SKM-1 (cell line): Measurements from ENCODE around the gene CKAP5.
A peak's percentile ranks its signal among the peaks of the same experiment; 100 is the strongest.

Experiments used
- DNase-seq: peaks from one replicate; lab custom pipeline; 2025; ENCODE audit not compliant: unreplicated experiment; lab: John Stamatoyannopoulos, UW

Gene CKAP5

GRCh38 chr11:46845740-46846509 is at the start of gene CKAP5:
TSS of gene CKAP5 (minus strand) at chr11:46846280. CDS start at chr11:46821231, 25,049 bp downstream.
- DNase-seq = peak; percentile 77

- no peak for DNase-seq
Observed at GRCh38 chr11:46895821-46896220, 49.7 kb upstream of the CKAP5 start.

- DNase-seq = no peak
Observed at GRCh38 chr11:46894961-46895360, 48.9 kb upstream of the CKAP5 start.

- DNase-seq = no peak
Observed at GRCh38 chr11:46894506-46894905, 48.4 kb upstream of the CKAP5 start.

- DNase-seq = no peak
Observed at GRCh38 chr11:46892838-46893237, 46.8 kb upstream of the CKAP5 start.

- no peak for DNase-seq
Observed at GRCh38 chr11:46892109-46892508, 46.0 kb upstream of the CKAP5 start.

GRCh38 chr11:46890665-46891064 is 44.6 kb upstream of the CKAP5 start:
- no peak for DNase-seq

GRCh38 chr11:46889689-46890475 is 43.8 kb upstream of the CKAP5 start:
- peak; percentile 58 for DNase-seq

GRCh38 chr11:46889251-46889650 is 43.2 kb upstream of the CKAP5 start:
- DNase-seq = no peak

GRCh38 chr11:46888636-46889035 is 42.6 kb upstream of the CKAP5 start:
- DNase-seq = no peak

GRCh38 chr11:46886211-46886610 is 40.1 kb upstream of the CKAP5 start:
- DNase-seq = no peak

GRCh38 chr11:46879056-46879585 is 33.0 kb upstream of the CKAP5 start:
- DNase-seq = no peak

- no peak for DNase-seq
Observed at GRCh38 chr11:46877580-46877979, 31.5 kb upstream of the CKAP5 start.

- DNase-seq = no peak
Observed at GRCh38 chr11:46876471-46876870, 30.4 kb upstream of the CKAP5 start.

- no peak for DNase-seq
Observed at GRCh38 chr11:46874586-46874985, 28.5 kb upstream of the CKAP5 start.

- no peak for DNase-seq
Observed at GRCh38 chr11:46868912-46869311, 22.8 kb upstream of the CKAP5 start.

GRCh38 chr11:46865340-46865739 is 19.3 kb upstream of the CKAP5 start:
- DNase-seq = no peak

- DNase-seq = no peak
Observed at GRCh38 chr11:46860218-46860617, 14.1 kb upstream of the CKAP5 start.

GRCh38 chr11:46858920-46859546 is 13.0 kb upstream of the CKAP5 start:
- no peak for DNase-seq

- DNase-seq = no peak
Observed at GRCh38 chr11:46857666-46858065, 11.6 kb upstream of the CKAP5 start.

GRCh38 chr11:46856605-46857343 is 10.7 kb upstream of the CKAP5 start:
- no peak for DNase-seq
